GM04503 (cell line): Measurements from ENCODE around the gene ZDHHC11.

Experiments used
- DNase-seq: peaks from one replicate; pipeline ENCODE4 v3.0.0-alpha.2; 2012; ENCODE audit warnings: low read depth

The ZDHHC11 gene

GRCh38 chr5:850511-851006 lies at the start of gene ZDHHC11:
TSS of gene ZDHHC11 (minus strand) at chr5:850986. CDS start at chr5:850602, 384 bp downstream.
- no peak for DNase-seq

- no peak for DNase-seq
Observed at GRCh38 chr5:893711-894110, 42.9 kb upstream of the ZDHHC11 start.

GRCh38 chr5:893137-893506 lies 42.3 kb upstream of the ZDHHC11 start:
- DNase-seq = no peak

- DNase-seq = peak; percentile 12
Observed at GRCh38 chr5:892394-893136, 41.8 kb upstream of the ZDHHC11 start, which contains the start of the genes BRD9 and TRIP13. TSS of gene BRD9 (minus strand) at chr5:892801. CDS start at chr5:892657, 144 bp downstream. TSS of gene TRIP13 (plus strand) at chr5:892884. CDS start at chr5:892999, 115 bp downstream.

- DNase-seq = no peak
Observed at GRCh38 chr5:891837-892393, 41.1 kb upstream of the ZDHHC11 start.

- DNase-seq = no peak
Observed at GRCh38 chr5:891117-891836, 40.5 kb upstream of the ZDHHC11 start.

- DNase-seq = no peak
Observed at GRCh38 chr5:889075-889710, 38.4 kb upstream of the ZDHHC11 start.

- DNase-seq = no peak
Observed at GRCh38 chr5:888638-889035, 37.9 kb upstream of the ZDHHC11 start.

- no peak for DNase-seq
Observed at GRCh38 chr5:887947-888637, 37.3 kb upstream of the ZDHHC11 start.

- DNase-seq = no peak
Observed at GRCh38 chr5:886716-887325, 36.0 kb upstream of the ZDHHC11 start.

GRCh38 chr5:886036-886435 lies 35.2 kb upstream of the ZDHHC11 start:
- no peak for DNase-seq

GRCh38 chr5:885529-885928 lies 34.7 kb upstream of the ZDHHC11 start:
- DNase-seq = no peak

- DNase-seq = no peak
Observed at GRCh38 chr5:885127-885442, 34.3 kb upstream of the ZDHHC11 start.

GRCh38 chr5:884345-885126 lies 33.8 kb upstream of the ZDHHC11 start:
- DNase-seq = no peak

GRCh38 chr5:883475-884181 lies 32.8 kb upstream of the ZDHHC11 start:
- DNase-seq = no peak

- no peak for DNase-seq
Observed at GRCh38 chr5:882253-883183, 31.7 kb upstream of the ZDHHC11 start.

GRCh38 chr5:881551-881935 lies 30.8 kb upstream of the ZDHHC11 start:
- no peak for DNase-seq

- no peak for DNase-seq
Observed at GRCh38 chr5:880816-881550, 30.2 kb upstream of the ZDHHC11 start.
